ENCODE results near the gene SC5D.

GRCh38 chr11:121292495-121293287, at the start of gene SC5D:
- TF ChIP-seq EZH2 (IDR thresholded peaks at IDR 0.05) (no peak), POLR2AphosphoS5 (IDR thresholded peaks at IDR 0.05; ENCODE audit: borderline replicate concordance, low read depth, low read length) (peak; percentile 89), FOXP2 (optimal IDR thresholded peaks at IDR 0.05; ENCODE audit: control extremely low read depth, extremely low read length, insufficient read depth) (no peak)
